Stimulated activated naive CD8-positive, alpha-beta T cell treated with anti-CD3 and anti-CD28 coated beads, Interleukin-15, Interleukin-2, amounts not matched to agents 100 ng/mL and 50 ng/mL, for 24 hours (primary cell): ENCODE data around the gene PLA2G2A.

Experiments
- H3K27ac Mint-ChIP-seq: one replicate; pipeline ENCODE4 v1.8.0; 2021; ENCODE audit warnings: mild to moderate bottlenecking, mixed read lengths
- H3K27me3 Mint-ChIP-seq: one replicate; pipeline ENCODE4 v1.8.0; 2021; ENCODE audit warnings: mixed read lengths
- H3K36me3 Mint-ChIP-seq: one replicate; pipeline ENCODE4 v1.8.0; 2021; ENCODE audit warnings: low read depth, mixed read lengths
- H3K4me1 Mint-ChIP-seq: one replicate; pipeline ENCODE4 v1.8.0; 2021; ENCODE audit warnings: low read depth, mixed read lengths
- H3K4me3 Mint-ChIP-seq: one replicate; pipeline ENCODE4 v1.8.0; 2021; ENCODE audit warnings: mild to moderate bottlenecking, mixed read lengths
- H3K9me3 Mint-ChIP-seq: one replicate; pipeline ENCODE4 v1.8.0; 2021; ENCODE audit warnings: mixed read lengths

Gene PLA2G2A

GRCh38 chr1:19981170-19981506 lies 1.7 kb upstream of the PLA2G2A start:
- no peaks in the 10 kb centered on the region for H3K9me3 Mint-ChIP-seq
- no peak overlapping the region for H3K27ac Mint-ChIP-seq
- H3K4me1 Mint-ChIP-seq: no peaks in the 10 kb centered on the region
- no peaks in the 10 kb centered on the region for H3K36me3 Mint-ChIP-seq
- H3K27me3 Mint-ChIP-seq: peaks cover 40% of the 10 kb centered on the region
- no peak overlapping the region for H3K4me3 Mint-ChIP-seq

- peaks cover 40% of the 10 kb centered on the region for H3K27me3 Mint-ChIP-seq
- H3K36me3 Mint-ChIP-seq: no peaks in the 10 kb centered on the region
- no peaks in the 10 kb centered on the region for H3K9me3 Mint-ChIP-seq
- H3K4me1 Mint-ChIP-seq: no peaks in the 10 kb centered on the region
- H3K27ac Mint-ChIP-seq: no peak overlapping the region
- no peak overlapping the region for H3K4me3 Mint-ChIP-seq
Observed at GRCh38 chr1:19980314-19980713, 896 bp upstream of the PLA2G2A start.

GRCh38 chr1:19978143-19978542 lies 1.3 kb downstream of the PLA2G2A start:
- Mint-ChIP-seq H3K27ac (no peak overlapping the region), H3K4me1 (no peaks in the 10 kb centered on the region), H3K9me3 (no peaks in the 10 kb centered on the region), H3K27me3 (peaks cover 42% of the 10 kb centered on the region), H3K4me3 (no peak overlapping the region), H3K36me3 (no peaks in the 10 kb centered on the region)

- Mint-ChIP-seq H3K36me3 (no peaks in the 10 kb centered on the region), H3K9me3 (no peaks in the 10 kb centered on the region), H3K27me3 (peaks cover 38% of the 10 kb centered on the region), H3K4me1 (no peaks in the 10 kb centered on the region), H3K4me3 (no peak overlapping the region), H3K27ac (no peak overlapping the region)
Observed at GRCh38 chr1:19976317-19977003, 3.0 kb downstream of the PLA2G2A start.

GRCh38 chr1:19975423-19976193 lies 3.8 kb downstream of the PLA2G2A start:
- Mint-ChIP-seq H3K27ac (no peak overlapping the region), H3K27me3 (peaks cover 37% of the 10 kb centered on the region)

GRCh38 chr1:19974822-19975416 lies 4.5 kb downstream of the PLA2G2A start:
- H3K27me3 Mint-ChIP-seq: peaks cover 39% of the 10 kb centered on the region
- H3K4me1 Mint-ChIP-seq: no peaks in the 10 kb centered on the region
- H3K36me3 Mint-ChIP-seq: no peaks in the 10 kb centered on the region
- no peak overlapping the region for H3K4me3 Mint-ChIP-seq
- no peak overlapping the region for H3K27ac Mint-ChIP-seq
- no peaks in the 10 kb centered on the region for H3K9me3 Mint-ChIP-seq

More at GRCh38 chr1:19975423-19976193, 3.8 kb downstream of the PLA2G2A start:
- no peaks in the 10 kb centered on the region for H3K9me3 Mint-ChIP-seq
- H3K4me3 Mint-ChIP-seq: no peak overlapping the region
- no peaks in the 10 kb centered on the region for H3K36me3 Mint-ChIP-seq
- H3K4me1 Mint-ChIP-seq: no peaks in the 10 kb centered on the region

- no peaks in the 10 kb centered on the region for H3K9me3 Mint-ChIP-seq
- H3K4me1 Mint-ChIP-seq: no peaks in the 10 kb centered on the region
- no peak overlapping the region for H3K27ac Mint-ChIP-seq
- peaks cover 38% of the 10 kb centered on the region for H3K27me3 Mint-ChIP-seq
- no peaks in the 10 kb centered on the region for H3K36me3 Mint-ChIP-seq
- no peak overlapping the region for H3K4me3 Mint-ChIP-seq
Observed at GRCh38 chr1:19973616-19974015, 5.8 kb downstream of the PLA2G2A start.

- H3K27me3 Mint-ChIP-seq: peaks cover 40% of the 10 kb centered on the region
- H3K4me3 Mint-ChIP-seq: no peak overlapping the region
- H3K36me3 Mint-ChIP-seq: no peaks in the 10 kb centered on the region
- H3K27ac Mint-ChIP-seq: no peak overlapping the region
- H3K9me3 Mint-ChIP-seq: no peaks in the 10 kb centered on the region
- no peaks in the 10 kb centered on the region for H3K4me1 Mint-ChIP-seq
Observed at GRCh38 chr1:19971664-19972063, 7.8 kb downstream of the PLA2G2A start.

GRCh38 chr1:19969898-19970660 lies 9.3 kb downstream of the PLA2G2A start:
- Mint-ChIP-seq H3K27ac (no peak overlapping the region), H3K9me3 (no peaks in the 10 kb centered on the region), H3K27me3 (peaks cover 44% of the 10 kb centered on the region), H3K36me3 (no peaks in the 10 kb centered on the region), H3K4me3 (no peak overlapping the region), H3K4me1 (no peaks in the 10 kb centered on the region)

GRCh38 chr1:19967808-19968207 lies 11.6 kb downstream of the PLA2G2A start:
- H3K27ac Mint-ChIP-seq: no peak overlapping the region
- peaks cover 52% of the 10 kb centered on the region for H3K27me3 Mint-ChIP-seq
- peaks cover 3% of the 10 kb centered on the region for H3K9me3 Mint-ChIP-seq
- no peak overlapping the region for H3K4me3 Mint-ChIP-seq
- no peaks in the 10 kb centered on the region for H3K36me3 Mint-ChIP-seq
- H3K4me1 Mint-ChIP-seq: no peaks in the 10 kb centered on the region

GRCh38 chr1:19964542-19964941 lies 14.9 kb downstream of the PLA2G2A start:
- Mint-ChIP-seq H3K27ac (no peak overlapping the region), H3K36me3 (no peaks in the 10 kb centered on the region), H3K27me3 (peaks cover 43% of the 10 kb centered on the region), H3K4me3 (no peak overlapping the region), H3K9me3 (peaks cover 3% of the 10 kb centered on the region), H3K4me1 (no peaks in the 10 kb centered on the region)

- Mint-ChIP-seq H3K4me3 (no peak overlapping the region), H3K4me1 (no peaks in the 10 kb centered on the region), H3K9me3 (peaks cover 3% of the 10 kb centered on the region), H3K27ac (no peak overlapping the region), H3K36me3 (no peaks in the 10 kb centered on the region), H3K27me3 (peaks cover 40% of the 10 kb centered on the region)
Observed at GRCh38 chr1:19963636-19964035, 15.8 kb downstream of the PLA2G2A start.

GRCh38 chr1:19960591-19960990 lies 18.8 kb downstream of the PLA2G2A start:
- Mint-ChIP-seq H3K4me1 (no peaks in the 10 kb centered on the region), H3K27ac (no peak overlapping the region), H3K9me3 (peaks cover 3% of the 10 kb centered on the region), H3K4me3 (no peak overlapping the region), H3K36me3 (no peaks in the 10 kb centered on the region), H3K27me3 (peaks cover 37% of the 10 kb centered on the region)

- Mint-ChIP-seq H3K4me3 (no peak overlapping the region), H3K9me3 (peaks cover 7% of the 10 kb centered on the region), H3K36me3 (no peaks in the 10 kb centered on the region), H3K27me3 (peaks cover 41% of the 10 kb centered on the region), H3K27ac (no peak overlapping the region), H3K4me1 (peaks cover 6% of the 10 kb centered on the region)
Observed at GRCh38 chr1:19957779-19958178, 21.6 kb downstream of the PLA2G2A start.
